Measurements from ENCODE around the gene PLCXD1.
"Not testable (repeated sequence)": the region's sequence is repeated elsewhere in the genome, so short reads cannot be mapped to it uniquely, and the experiment has no call there.

The PLCXD1 gene

DNA sequence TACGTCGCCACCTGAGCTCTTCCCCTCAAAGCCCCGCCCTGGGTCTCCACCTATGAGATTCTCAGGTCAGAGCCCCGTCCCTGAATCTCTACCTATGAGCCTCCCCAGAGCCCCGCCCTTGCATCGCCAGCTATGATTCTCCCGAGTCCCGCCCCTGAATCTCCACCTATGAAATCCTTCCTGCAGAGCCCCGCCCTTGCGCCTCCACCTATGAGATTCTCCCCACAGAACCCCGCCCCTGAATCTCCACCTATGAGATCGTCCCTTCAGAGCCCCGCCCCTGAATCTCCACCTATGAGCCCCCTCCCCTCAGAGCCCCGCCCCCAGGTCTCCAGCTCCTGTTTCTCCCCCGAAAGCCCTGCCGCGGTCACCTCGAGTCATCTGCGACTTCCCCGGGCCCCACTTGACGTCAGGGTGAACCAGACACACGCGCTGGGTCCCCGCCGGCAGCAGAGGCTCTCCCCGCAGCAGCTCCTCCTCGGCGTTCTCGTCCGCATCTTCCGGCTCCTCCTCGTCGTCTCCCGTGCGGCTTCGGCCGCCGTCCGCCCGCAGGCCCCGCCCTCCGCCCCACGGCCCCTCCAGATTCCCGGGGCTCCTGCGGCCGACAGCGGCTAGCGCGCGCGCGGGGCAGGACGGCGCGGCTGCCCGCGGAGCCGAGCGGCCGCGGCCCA lies 37.0 kb downstream of the PLCXD1 start:
- peak; percentile 98 to 99 for DNase-seq

- DNase-seq, result peak; percentile 100
These were observed 37.8 kb downstream of the PLCXD1 start, which contains the start of gene GTPBP6 for GRCh38 chrX:318739-319578. GTPBP6 (minus strand) TSS chrX:318796; CDS start chrX:318787, 9 bp downstream.

DNA sequence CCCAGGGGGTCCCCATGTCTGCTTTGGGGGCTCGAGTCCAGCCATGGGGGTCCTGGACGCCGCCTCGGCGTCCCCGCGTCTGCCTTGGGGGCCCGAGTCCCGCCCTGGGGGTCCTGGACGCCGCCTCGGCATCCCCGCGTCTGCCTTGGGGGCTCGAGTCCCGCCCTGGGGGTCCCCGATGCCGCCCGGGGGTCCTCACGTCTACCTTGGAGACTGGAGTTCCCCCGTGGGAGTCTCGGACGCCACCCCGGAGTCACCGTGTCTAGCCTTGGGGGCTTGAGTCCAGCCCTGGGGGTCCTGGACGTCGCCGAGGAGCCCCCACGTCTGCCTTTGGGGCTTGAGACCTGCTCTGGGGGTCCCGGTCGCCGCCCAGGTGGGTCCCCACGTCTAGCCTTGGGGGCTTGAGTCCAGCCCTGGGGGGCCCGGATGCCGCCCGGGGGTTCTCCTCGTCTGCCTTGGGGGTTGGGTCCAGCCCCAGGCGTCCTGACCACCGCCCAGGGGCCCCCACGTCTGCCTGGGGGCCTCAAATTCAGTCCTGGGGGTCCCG lies 38.5 kb downstream of the PLCXD1 start:
- DNase-seq, result no peak

DNA sequence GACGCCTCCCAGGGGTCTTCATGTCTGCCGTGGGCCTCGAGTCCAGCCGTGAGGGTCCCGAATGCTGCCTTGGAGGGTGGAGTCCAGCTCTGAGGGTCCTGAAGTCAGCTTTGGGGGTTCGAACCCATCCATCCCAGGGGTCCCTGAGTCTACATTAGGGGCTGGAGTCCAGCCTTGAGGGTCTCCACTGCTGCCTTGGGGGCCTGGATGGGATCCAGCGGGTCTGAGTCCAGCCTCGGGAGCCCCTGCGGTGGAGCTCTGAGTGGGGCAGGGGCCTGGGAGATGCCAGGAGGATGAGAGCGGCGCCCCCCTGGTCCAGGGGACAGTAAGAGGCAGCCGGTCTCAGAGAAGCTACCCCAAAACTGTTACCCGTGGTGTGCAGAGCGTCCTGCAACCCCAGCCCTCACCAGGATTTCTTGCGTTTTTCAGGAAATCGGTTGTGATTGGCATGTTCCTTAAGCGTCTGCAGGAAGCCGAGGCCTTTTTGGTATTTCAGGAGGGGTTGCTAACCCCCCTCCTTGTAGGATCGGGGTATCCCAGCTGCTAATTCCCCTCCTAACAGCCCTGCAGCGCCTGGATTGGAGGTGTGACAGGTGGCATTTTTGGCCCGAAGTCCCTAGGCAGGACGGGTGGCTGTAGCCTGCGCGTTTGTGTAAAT lies 39.1 kb downstream of the PLCXD1 start:
- DNase-seq, result no peak

GRCh38 chrX:323721-324628 lies 42.8 kb downstream of the PLCXD1 start:
- peak in 1 of 2 donors; percentile 49 for DNase-seq

- not testable (repeated sequence) for DNase-seq
These were observed 43.5 kb downstream of the PLCXD1 start for GRCh38 chrX:324664-325063.

GRCh38 chrX:327660-328126 lies 46.5 kb downstream of the PLCXD1 start:
- DNase-seq, result no peak

DNA sequence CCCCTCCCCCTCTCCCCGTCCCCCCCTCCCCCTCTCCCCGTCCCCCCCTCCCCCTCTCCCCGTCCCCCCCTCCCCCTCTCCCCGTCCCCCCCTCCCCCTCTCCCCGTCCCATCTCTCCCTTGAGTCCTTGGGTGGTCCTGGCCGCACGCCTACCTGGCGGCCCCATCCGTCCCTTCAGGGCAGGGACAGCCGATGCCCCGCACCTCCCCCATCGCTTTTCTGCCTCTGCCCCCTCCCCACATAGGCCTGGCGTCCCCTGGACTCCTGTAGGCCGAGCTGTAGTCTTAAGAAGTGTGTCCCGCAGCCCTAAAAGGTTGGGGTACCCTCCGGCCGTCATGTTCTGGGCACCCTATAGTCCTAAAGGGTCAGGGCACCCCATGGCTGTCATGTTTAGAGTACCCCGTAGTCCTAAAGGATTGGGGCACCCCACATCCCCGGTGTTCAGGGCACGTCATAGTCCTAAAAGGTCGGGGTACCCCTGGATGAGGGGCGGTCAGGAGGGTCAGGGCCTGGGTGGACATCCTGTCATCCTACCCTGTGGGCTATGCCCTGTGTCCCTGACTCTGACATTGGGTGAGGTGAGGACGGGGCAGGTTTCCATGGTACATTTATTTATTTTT lies 48.2 kb downstream of the PLCXD1 start:
- DNase-seq, result no peak

- not testable (repeated sequence) for DNase-seq
These were observed 49.1 kb downstream of the PLCXD1 start for GRCh38 chrX:330141-330725.

- no peak for DNase-seq
These were observed 49.6 kb downstream of the PLCXD1 start for GRCh38 chrX:330726-331150.

DNA sequence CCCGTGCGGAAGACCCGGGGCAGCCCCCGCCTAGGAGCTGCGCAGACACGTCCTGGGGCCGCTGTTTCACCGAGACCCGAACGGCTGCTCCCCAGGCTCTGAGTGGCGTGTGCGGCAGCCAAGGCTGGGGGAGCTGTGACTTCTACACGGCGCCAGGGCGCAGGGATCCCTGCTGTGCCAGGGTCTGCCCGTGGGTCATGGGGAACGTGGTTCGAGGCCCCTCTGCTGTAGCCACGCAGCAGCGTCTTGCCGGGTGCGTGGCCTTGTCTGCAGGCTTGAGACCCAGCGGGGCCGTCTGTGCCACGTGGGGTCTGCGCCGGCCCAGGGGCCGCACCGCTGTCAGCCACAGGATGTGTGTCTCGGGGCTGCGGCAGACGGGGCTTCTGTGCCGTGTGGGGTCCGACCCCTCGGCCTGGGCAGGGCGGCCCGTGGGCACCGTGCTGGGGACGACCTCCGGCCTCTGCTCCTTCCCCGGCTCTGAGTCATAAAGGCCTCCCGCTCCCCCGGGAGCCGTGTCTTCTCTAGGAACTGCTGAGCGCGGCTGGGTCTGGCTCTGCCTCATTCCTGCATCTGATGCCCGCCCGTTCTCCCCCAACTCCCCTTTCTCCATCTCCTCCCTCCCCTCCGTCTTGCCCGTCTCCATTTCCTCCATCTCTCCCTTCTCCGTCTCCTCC lies 50.1 kb downstream of the PLCXD1 start:
- no peak for DNase-seq

DNA sequence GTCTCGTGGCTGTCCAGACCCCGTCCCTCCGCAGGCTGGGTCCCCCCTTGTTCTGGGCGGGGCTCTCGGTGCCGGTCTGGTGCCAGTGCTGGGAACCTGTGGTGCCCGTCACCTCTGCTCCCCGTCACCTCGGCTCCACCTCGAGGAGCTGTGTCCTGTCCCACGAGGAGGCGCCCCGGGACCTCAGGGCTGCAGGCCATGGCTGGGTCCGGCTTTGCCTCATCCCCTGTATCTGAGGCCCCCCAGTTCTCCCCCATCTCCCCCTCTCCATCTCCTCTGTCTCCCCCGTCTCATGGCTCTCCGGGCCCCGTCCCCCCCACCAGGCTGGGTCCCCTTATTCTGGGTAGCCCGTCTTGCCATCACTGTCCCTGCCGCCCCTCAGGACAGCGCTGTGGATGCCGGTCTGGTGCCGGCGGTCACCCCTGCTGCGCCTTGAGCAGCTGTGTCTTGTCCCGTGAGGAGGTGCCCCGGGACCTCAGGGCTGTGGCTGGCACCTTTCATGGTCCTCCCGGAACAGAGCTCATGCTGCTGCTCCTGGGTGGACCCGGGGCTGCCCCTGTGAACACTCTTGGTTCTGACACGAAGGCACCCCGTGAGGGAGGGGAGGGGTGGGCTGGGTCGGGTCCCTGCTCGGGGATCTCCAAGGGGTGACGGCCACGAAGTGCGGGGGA lies 50.8 kb downstream of the PLCXD1 start:
- no peak for DNase-seq

DNA sequence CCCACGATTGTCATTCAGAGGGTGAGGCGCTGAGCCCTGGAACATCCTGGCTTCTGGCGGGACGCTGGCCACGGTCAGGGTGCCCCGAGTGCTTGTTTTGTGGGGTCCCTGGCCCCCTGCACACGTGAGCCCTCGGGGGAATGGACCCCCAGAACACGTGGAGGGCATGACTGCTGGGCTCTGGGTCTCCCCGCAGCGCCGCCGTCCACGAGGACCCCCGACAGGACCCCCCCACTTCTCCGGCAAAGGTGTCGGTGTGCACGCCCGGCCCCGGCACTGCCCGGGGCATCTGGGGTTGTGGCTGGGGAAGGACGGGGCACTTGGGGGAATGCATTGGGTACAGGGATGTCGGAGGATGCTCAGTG lies 51.3 kb downstream of the PLCXD1 start:
- DNase-seq, result no peak

GRCh38 chrX:332916-333610 lies 51.9 kb downstream of the PLCXD1 start:
- no peak for DNase-seq

- no peak for DNase-seq
These were observed 52.6 kb downstream of the PLCXD1 start for GRCh38 chrX:333611-334311.

GRCh38 chrX:334331-334891 lies 53.2 kb downstream of the PLCXD1 start:
- no peak for DNase-seq

DNA sequence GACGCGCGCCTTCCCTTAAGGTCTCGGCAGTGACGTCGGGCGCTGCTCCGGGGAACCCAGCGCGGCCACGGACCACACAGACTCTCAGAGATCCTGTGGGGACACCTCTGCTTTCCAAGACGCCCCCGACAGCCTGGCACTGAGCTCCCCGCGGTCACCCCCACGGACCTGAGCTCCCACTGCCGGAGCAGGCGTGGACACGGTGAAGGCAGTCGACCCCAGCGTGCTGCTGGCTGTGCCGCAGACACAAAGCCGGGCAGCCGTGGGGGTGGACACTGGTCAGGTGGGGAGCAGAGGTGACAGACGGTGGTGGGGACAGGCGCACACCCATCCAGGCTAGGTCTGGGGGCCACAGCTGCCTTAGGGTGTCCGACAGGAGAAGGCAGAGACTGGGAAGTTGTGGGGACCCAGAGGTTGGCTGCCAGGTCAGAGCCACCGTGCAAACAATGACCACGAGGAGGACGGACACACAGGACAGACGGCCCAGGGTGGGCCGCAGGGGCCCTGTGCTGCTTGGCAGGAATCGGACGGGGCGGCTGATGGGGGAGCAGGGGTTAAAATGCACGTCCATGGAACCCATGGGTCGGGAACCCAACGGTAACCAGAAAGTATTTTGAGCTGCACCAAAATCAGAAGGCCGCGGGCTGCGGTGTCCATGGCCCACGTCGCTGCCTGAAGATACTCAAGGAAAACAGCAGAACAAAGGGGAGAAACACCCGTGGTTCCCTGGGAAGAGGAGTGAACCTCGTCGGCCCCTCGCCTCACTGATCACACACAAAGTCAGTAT lies 54.0 kb downstream of the PLCXD1 start:
- DNase-seq, result no peak

GRCh38 chrX:335758-336155 lies 54.6 kb downstream of the PLCXD1 start:
- no peak for DNase-seq

Data from CD4-positive, alpha-beta T cell treated with Interleukin-1 beta for 1 hour (primary cell).